Colonic mucosa (tissue), 4 donors: ENCODE data around the gene SVOP. TPM values are rescaled to one million over a fixed set of nuclear protein-coding genes. Genes with fewer than 3 reads are reported as not detected.
"Not testable (repeated sequence)": the region's sequence is repeated elsewhere in the genome, so short reads cannot be mapped to it uniquely, and the experiment has no call there.

Source experiments
- DNase-seq: peaks from one replicate; pipeline ENCODE4 v3.0.0-alpha.2; 2020
- H3K27ac ChIP-seq: fragments of 200-600 bp; one replicate; pipeline ENCODE4 v1.8.0; 2021
- H3K27me3 ChIP-seq: fragments of 200-600 bp; one replicate; pipeline ENCODE4 v1.8.0; 2021
- H3K36me3 ChIP-seq: fragments of 200-600 bp; one replicate; pipeline ENCODE4 v1.8.0; 2021
- H3K4me1 ChIP-seq: fragments of 200-600 bp; one replicate; pipeline ENCODE4 v1.8.0; 2021; ENCODE audit warnings: mild to moderate bottlenecking
- H3K4me3 ChIP-seq: fragments of 200-600 bp; one replicate; pipeline ENCODE4 v1.8.0; 2021
- H3K9ac ChIP-seq, 2 donors: one replicate each; pipeline ENCODE4 v1.7.0; 2013; ENCODE audit warnings: control low read depth in 2 of 2, low read depth in 2 of 2, low read length in 2 of 2
- H3K9me3 ChIP-seq: fragments of 200-600 bp; one replicate; pipeline ENCODE4 v1.8.0; 2021
- CTCF ChIP-seq: fragments of 200-600 bp; IDR thresholded peaks from one replicate; pipeline ENCODE4 v1.8.0; 2022; ENCODE audit warnings: antibody characterized with exemption, mild to moderate bottlenecking
- intact Hi-C: fragments of 100-400 bp; cut with DNase I; formaldehyde crosslinking; loops from one replicate; pipeline ENCODE4 v1.14.1; 2022
- total RNA-seq, 2 donors: library from RNA; stranded (reverse); fragmentation: NEBNext Ultra II Directional in 1 of 2; extraction: Animal tissue kit (Norgen Biotek cat#: 25700) in 1 of 2; gene quantifications; one replicate each; pipeline ENCODE4 v1.2.1, GENCODE V29; 2021
- donor health status: healthy.
- donor health status: DM: no; HTN: no; CAD: no.
- donor health status: DM: no; HTN: no; CAD: no.

The SVOP gene
- total RNA-seq, 2 donors from 2014 or later: 0.15 to 0.50 TPM

- H3K4me1 ChIP-seq: no peaks in the 10 kb centered on the region
- peak overlapping the region; percentile 74 for H3K4me3 ChIP-seq
- TF ChIP-seq CTCF: no peak
- H3K36me3 ChIP-seq: no peaks in the 10 kb centered on the region
- peak overlapping the region; percentile 90 to 97 for H3K9ac ChIP-seq
- H3K27ac ChIP-seq: peak overlapping the region; percentile 81
- H3K27me3 ChIP-seq: no peaks in the 10 kb centered on the region
- no peaks in the 10 kb centered on the region for H3K9me3 ChIP-seq
- DNase-seq: peak; percentile 34
- intact Hi-C loops: no loop called here
Measured at GRCh38 chr12:109053382-109054123, 32.7 kb upstream of the SVOP start.

- peak within 1 kb of the TSS; percentile 74 for H3K4me3 ChIP-seq
- H3K36me3 ChIP-seq: no peaks in the 10 kb centered on the region
- peak; percentile 83 for DNase-seq
- H3K9ac ChIP-seq: peak within 1 kb of the TSS; percentile 90 to 97
- intact Hi-C loops: no loop called here
- H3K27ac ChIP-seq: peak within 1 kb of the TSS; percentile 81
- H3K27me3 ChIP-seq: no peaks in the 10 kb centered on the region
- H3K4me1 ChIP-seq: no peaks in the 10 kb centered on the region
- no peak for TF ChIP-seq CTCF
- no peaks in the 10 kb centered on the region for H3K9me3 ChIP-seq
Measured at GRCh38 chr12:109052414-109053323, 31.8 kb upstream of the SVOP start, which contains the start of gene USP30. Gene USP30, plus strand, starts transcription at chr12:109052576. Its CDS starts 103 bp downstream, at chr12:109052679.

GRCh38 chr12:109052097-109052413, 31.2 kb upstream of the SVOP start:
- DNase-seq: no peak
- H3K36me3 ChIP-seq: no peaks in the 10 kb centered on the region
- H3K27ac ChIP-seq: peak overlapping the region; percentile 81
- H3K4me3 ChIP-seq: peak overlapping the region; percentile 74
- H3K4me1 ChIP-seq: no peaks in the 10 kb centered on the region
- H3K27me3 ChIP-seq: no peaks in the 10 kb centered on the region
- H3K9ac ChIP-seq: peak overlapping the region; percentile 90 to 97
- no peaks in the 10 kb centered on the region for H3K9me3 ChIP-seq
- no peak for TF ChIP-seq CTCF
- intact Hi-C loops: no loop called here

GRCh38 chr12:109049794-109050193, 28.9 kb upstream of the SVOP start:
- H3K9me3 ChIP-seq, H3K9ac ChIP-seq, H3K36me3 ChIP-seq, intact Hi-C loops, H3K27me3 ChIP-seq, H3K4me3 ChIP-seq, H3K4me1 ChIP-seq: not testable (repeated sequence)
- peak overlapping the region; percentile 40 for H3K27ac ChIP-seq
- DNase-seq: peak; percentile 30

- H3K9me3 ChIP-seq, H3K36me3 ChIP-seq, H3K4me3 ChIP-seq, H3K9ac ChIP-seq, DNase-seq, H3K4me1 ChIP-seq, H3K27me3 ChIP-seq, intact Hi-C loops: not testable (repeated sequence)
- peak overlapping the region; percentile 40 for H3K27ac ChIP-seq
Measured at GRCh38 chr12:109048706-109049105, 27.8 kb upstream of the SVOP start.

GRCh38 chr12:109047081-109047805, 26.4 kb upstream of the SVOP start:
- no peak for TF ChIP-seq CTCF
- no peak for DNase-seq
- Histone ChIP-seq H3K27me3 (no peaks in the 10 kb centered on the region), H3K27ac (no peak overlapping the region), H3K4me1 (no peaks in the 10 kb centered on the region), H3K9me3 (no peaks in the 10 kb centered on the region), H3K9ac (no peak overlapping the region), H3K4me3 (no peak overlapping the region), H3K36me3 (no peaks in the 10 kb centered on the region)
- intact Hi-C loops: no loop called here
